Caco-2 (cell line): ENCODE measurements around the gene ZMAT5. TPM values are rescaled to one million over a fixed set of nuclear protein-coding genes. Genes with fewer than 3 reads are reported as not detected.

Source experiments
- BruUV-seq: library from RNA; stranded (reverse); fragments of 400-500 nt; replicated peaks from 2 replicates; lab custom pipeline; 2021; lab: Mats Ljungman, UMichigan
- CTCF ChIA-PET: fragments of 300-600 bp; sonication (Branson Sonifier 250); formaldehyde crosslinking; loops from one replicate; lab custom pipeline; 2022; ENCODE audit warnings: antibody characterized with exemption; lab: Charles Lee
- POLR2A ChIA-PET: fragments of 300-600 bp; sonication (Branson Sonifier 250); formaldehyde crosslinking; loops from one replicate; lab custom pipeline; 2022; ENCODE audit warnings: antibody characterized with exemption; lab: Charles Lee
- DNase-seq, 2 experiments: peaks; one replicate each; pipeline versions ENCODE4 v3.0.0 to v3.0.0-alpha.2; 2020 to 2022
- H3K27me3 ChIP-seq: replicated peaks from 2 replicates; pipeline ENCODE4 v1.6.0; 2011; ENCODE audit warnings: low read length; ENCODE audit not compliant: control insufficient read depth, insufficient read depth
- H3K36me3 ChIP-seq: 2 replicates; pipeline ENCODE4 v1.5.1; 2011; ENCODE audit warnings: low read length; ENCODE audit not compliant: control insufficient read depth, insufficient read depth
- H3K4me1 ChIP-seq: fragments of 250-450 bp; sonication (Bioruptor Pico); 2 replicates; pipeline ENCODE4 v1.5.1; 2020; ENCODE audit warnings: mild to moderate bottlenecking
- H3K4me3 ChIP-seq: 2 replicates; pipeline ENCODE4 v1.5.1; 2011; ENCODE audit warnings: low read depth, mild to moderate bottlenecking, control low read depth, low read length
- H3K9me3 ChIP-seq: fragments of 250-450 bp; sonication (Bioruptor Pico); 2 replicates; pipeline ENCODE4 v1.5.1; 2020; ENCODE audit warnings: mild to moderate bottlenecking, moderate library complexity
- H3K27ac Mint-ChIP-seq: one replicate; pipeline ENCODE4 v1.8.0; 2022; ENCODE audit warnings: mixed read lengths; ENCODE audit not compliant: unreplicated experiment
- H3K27me3 Mint-ChIP-seq: one replicate; pipeline ENCODE4 v1.8.0; 2022; ENCODE audit warnings: mixed read lengths; ENCODE audit not compliant: insufficient read depth, unreplicated experiment
- H3K36me3 Mint-ChIP-seq: one replicate; pipeline ENCODE4 v1.8.0; 2022; ENCODE audit warnings: mild to moderate bottlenecking, mixed read lengths; ENCODE audit not compliant: insufficient read depth, unreplicated experiment
- H3K4me1 Mint-ChIP-seq: one replicate; pipeline ENCODE4 v1.8.0; 2022; ENCODE audit warnings: low read depth, mixed read lengths; ENCODE audit not compliant: unreplicated experiment
- H3K4me3 Mint-ChIP-seq: one replicate; pipeline ENCODE4 v1.8.0; 2022; ENCODE audit warnings: mild to moderate bottlenecking, moderate library complexity, mixed read lengths; ENCODE audit not compliant: unreplicated experiment
- H3K9me3 Mint-ChIP-seq: one replicate; pipeline ENCODE4 v1.8.0; 2022; ENCODE audit warnings: mixed read lengths; ENCODE audit not compliant: unreplicated experiment
- intact Hi-C: fragments of 100-400 bp; cut with micrococcal nuclease; formaldehyde crosslinking; loops from one replicate; pipeline ENCODE4 v1.10.0; 2022; ENCODE audit not compliant: unreplicated experiment
- total RNA-seq: library from RNA; stranded (reverse); gene quantifications from 2 replicates; pipeline ENCODE4 v1.2.3, GENCODE V29; 2022
- TF ChIP-seq, protein P1 (sequence below), 2 experiments: fragments of 200-600 bp in 1 of 2; IDR thresholded peaks; 1 replicate in 1 of 2; 2 replicates in 1 of 2; pipeline versions ENCODE4 v1.5.1 to v1.8.0; 2011 to 2022; ENCODE audit warnings: antibody characterized with exemption in 1 of 2, control low read depth in 1 of 2, inconsistent platforms in 1 of 2, low read depth in 1 of 2, low read length in 1 of 2, mild to moderate bottlenecking in 1 of 2, moderate library complexity in 1 of 2; ENCODE audit not compliant: insufficient read depth in 1 of 2, severe bottlenecking in 1 of 2, unreplicated experiment in 1 of 2

Gene ZMAT5
- total RNA-seq, 1 experiment from 2014 or later: 19.7 TPM

DNA sequence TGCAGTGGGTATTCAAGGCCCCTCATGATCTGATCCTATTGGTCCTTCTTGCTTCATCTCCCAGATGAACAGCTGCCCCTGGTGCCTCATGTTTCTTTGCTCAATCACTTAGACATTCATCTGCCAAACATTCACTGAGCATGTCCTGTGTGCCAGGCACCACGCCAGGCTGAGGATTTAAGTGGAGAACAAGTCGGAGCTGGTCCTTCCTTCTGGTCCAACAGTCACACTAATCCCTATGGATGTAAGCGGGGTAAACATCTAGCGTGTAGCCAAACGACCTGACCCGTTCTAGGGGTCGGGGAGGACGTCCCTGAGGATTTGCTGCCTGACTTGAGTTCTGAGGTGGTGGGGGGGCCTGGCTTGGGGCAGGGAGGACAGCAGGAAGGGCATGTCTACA, 21.9 kb downstream of the ZMAT5 start:
- Histone ChIP-seq H3K4me1 (peaks cover 16% of the 10 kb centered on the region; the same call in 1 of the 2 replicates), H3K36me3 (no peaks in the 10 kb centered on the region), H3K27me3 (no peaks in the 10 kb centered on the region), H3K9me3 (no peaks in the 10 kb centered on the region), H3K4me3 (no peak overlapping the region)
- Mint-ChIP-seq H3K27me3 (no peaks in the 10 kb centered on the region), H3K36me3 (no peaks in the 10 kb centered on the region), H3K4me1 (peaks cover 13% of the 10 kb centered on the region), H3K9me3 (no peaks in the 10 kb centered on the region), H3K4me3 (no peak overlapping the region), H3K27ac (no peak overlapping the region)
- ChIA-PET CTCF (no interaction called here), POLR2A (no interaction called here)
- intact Hi-C loops: no loop called here
- no TSS peak for BruUV-seq
- no peak for DNase-seq
- TF ChIP-seq, protein P1, sequence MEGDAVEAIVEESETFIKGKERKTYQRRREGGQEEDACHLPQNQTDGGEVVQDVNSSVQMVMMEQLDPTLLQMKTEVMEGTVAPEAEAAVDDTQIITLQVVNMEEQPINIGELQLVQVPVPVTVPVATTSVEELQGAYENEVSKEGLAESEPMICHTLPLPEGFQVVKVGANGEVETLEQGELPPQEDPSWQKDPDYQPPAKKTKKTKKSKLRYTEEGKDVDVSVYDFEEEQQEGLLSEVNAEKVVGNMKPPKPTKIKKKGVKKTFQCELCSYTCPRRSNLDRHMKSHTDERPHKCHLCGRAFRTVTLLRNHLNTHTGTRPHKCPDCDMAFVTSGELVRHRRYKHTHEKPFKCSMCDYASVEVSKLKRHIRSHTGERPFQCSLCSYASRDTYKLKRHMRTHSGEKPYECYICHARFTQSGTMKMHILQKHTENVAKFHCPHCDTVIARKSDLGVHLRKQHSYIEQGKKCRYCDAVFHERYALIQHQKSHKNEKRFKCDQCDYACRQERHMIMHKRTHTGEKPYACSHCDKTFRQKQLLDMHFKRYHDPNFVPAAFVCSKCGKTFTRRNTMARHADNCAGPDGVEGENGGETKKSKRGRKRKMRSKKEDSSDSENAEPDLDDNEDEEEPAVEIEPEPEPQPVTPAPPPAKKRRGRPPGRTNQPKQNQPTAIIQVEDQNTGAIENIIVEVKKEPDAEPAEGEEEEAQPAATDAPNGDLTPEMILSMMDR (IDR thresholded peaks at IDR 0.05; ENCODE audit: insufficient read depth in 1 of 2, low read depth in 1 of 2, low read length in 1 of 2, severe bottlenecking in 1 of 2, unreplicated experiment in 1 of 2): no peak

DNA sequence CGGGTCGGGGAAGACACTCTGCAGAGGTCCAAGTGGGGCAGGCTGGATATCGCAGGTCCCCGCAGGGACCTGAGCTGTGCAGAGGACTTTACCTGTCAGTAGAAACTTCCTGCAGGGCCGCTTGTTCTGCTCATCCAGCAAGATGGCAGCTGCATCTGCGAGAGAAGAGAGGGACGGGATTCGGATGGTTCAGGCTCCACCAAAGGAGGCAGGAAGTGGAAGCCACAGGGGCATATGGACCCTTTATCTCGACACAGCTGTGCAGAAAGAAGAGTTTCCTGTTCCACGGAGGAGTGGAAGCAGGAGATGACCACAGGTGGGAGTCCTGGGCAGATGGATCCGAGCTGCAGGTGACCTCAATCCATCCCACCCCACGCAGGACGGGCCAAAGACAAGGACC, 24.5 kb downstream of the ZMAT5 start:
- ChIA-PET POLR2A (no interaction called here), CTCF (no interaction called here)
- DNase-seq: no peak
- H3K4me1 ChIP-seq: peaks cover 2% of the 10 kb centered on the region; the same call in 1 of the 2 replicates
- H3K4me3 Mint-ChIP-seq: no peak overlapping the region
- H3K4me3 ChIP-seq: no peak overlapping the region
- H3K36me3 Mint-ChIP-seq: no peaks in the 10 kb centered on the region
- BruUV-seq: no TSS peak
- TF ChIP-seq, protein P1 (IDR thresholded peaks at IDR 0.05; ENCODE audit: insufficient read depth in 1 of 2, low read depth in 1 of 2, low read length in 1 of 2, severe bottlenecking in 1 of 2, unreplicated experiment in 1 of 2): no peak
- H3K27me3 Mint-ChIP-seq: no peaks in the 10 kb centered on the region
- H3K4me1 Mint-ChIP-seq: no peaks in the 10 kb centered on the region
- no peaks in the 10 kb centered on the region for H3K9me3 ChIP-seq
- no peaks in the 10 kb centered on the region for H3K36me3 ChIP-seq
- H3K27me3 ChIP-seq: no peaks in the 10 kb centered on the region
- no peak overlapping the region for H3K27ac Mint-ChIP-seq
- intact Hi-C loops: no loop called here
- H3K9me3 Mint-ChIP-seq: no peaks in the 10 kb centered on the region

GRCh38 chr22:29741926-29742325, 24.9 kb downstream of the ZMAT5 start:
- Mint-ChIP-seq H3K27ac (no peak overlapping the region), H3K9me3 (no peaks in the 10 kb centered on the region), H3K4me3 (no peak overlapping the region), H3K36me3 (no peaks in the 10 kb centered on the region), H3K4me1 (no peaks in the 10 kb centered on the region), H3K27me3 (no peaks in the 10 kb centered on the region)
- no peaks in the 10 kb centered on the region for H3K27me3 ChIP-seq
- no TSS peak for BruUV-seq
- no peak for DNase-seq
- no peak overlapping the region for H3K4me3 ChIP-seq
- ChIA-PET CTCF (interaction anchor here (0.6 kb wide), 1 partner anchor 799 kb away, joined by 3 read pairs; no protein-coding TSS in a partner anchor), POLR2A (no interaction called here)
- H3K36me3 ChIP-seq: no peaks in the 10 kb centered on the region
- H3K9me3 ChIP-seq: no peaks in the 10 kb centered on the region
- intact Hi-C loops: no loop called here
- TF ChIP-seq, protein P1 (IDR thresholded peaks at IDR 0.05; ENCODE audit: insufficient read depth in 1 of 2, low read depth in 1 of 2, low read length in 1 of 2, severe bottlenecking in 1 of 2, unreplicated experiment in 1 of 2): no peak
- no peaks in the 10 kb centered on the region for H3K4me1 ChIP-seq
